Stimulated activated memory B cell treated with anti-CD40 and anti-IgM and Interleukin-4, amounts not matched to agents 10 μg/mL and 1 μg/mL and 100 μg/mL, for 72 hours (primary cell): ENCODE data around the gene TIMM44.

Source experiments
- ATAC-seq: fragments of 150-1000 bp; cut with Tn5 transposase; 2 replicates; pipeline ENCODE4 v1.10.0; 2021
- H3K27ac Mint-ChIP-seq: one replicate; pipeline ENCODE4 v1.8.0; 2022; ENCODE audit warnings: mild to moderate bottlenecking, mixed read lengths
- H3K27me3 Mint-ChIP-seq: one replicate; pipeline ENCODE4 v1.8.0; 2022; ENCODE audit warnings: mixed read lengths
- H3K36me3 Mint-ChIP-seq: one replicate; pipeline ENCODE4 v1.8.0; 2022; ENCODE audit warnings: mixed read lengths
- H3K4me1 Mint-ChIP-seq: one replicate; pipeline ENCODE4 v1.8.0; 2022; ENCODE audit warnings: mixed read lengths
- H3K4me3 Mint-ChIP-seq: one replicate; pipeline ENCODE4 v1.8.0; 2022; ENCODE audit warnings: mild to moderate bottlenecking, moderate library complexity, mixed read lengths
- H3K9me3 Mint-ChIP-seq: one replicate; pipeline ENCODE4 v1.8.0; 2022; ENCODE audit warnings: mixed read lengths

Gene TIMM44, protein sequence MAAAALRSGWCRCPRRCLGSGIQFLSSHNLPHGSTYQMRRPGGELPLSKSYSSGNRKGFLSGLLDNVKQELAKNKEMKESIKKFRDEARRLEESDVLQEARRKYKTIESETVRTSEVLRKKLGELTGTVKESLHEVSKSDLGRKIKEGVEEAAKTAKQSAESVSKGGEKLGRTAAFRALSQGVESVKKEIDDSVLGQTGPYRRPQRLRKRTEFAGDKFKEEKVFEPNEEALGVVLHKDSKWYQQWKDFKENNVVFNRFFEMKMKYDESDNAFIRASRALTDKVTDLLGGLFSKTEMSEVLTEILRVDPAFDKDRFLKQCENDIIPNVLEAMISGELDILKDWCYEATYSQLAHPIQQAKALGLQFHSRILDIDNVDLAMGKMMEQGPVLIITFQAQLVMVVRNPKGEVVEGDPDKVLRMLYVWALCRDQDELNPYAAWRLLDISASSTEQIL

DNA sequence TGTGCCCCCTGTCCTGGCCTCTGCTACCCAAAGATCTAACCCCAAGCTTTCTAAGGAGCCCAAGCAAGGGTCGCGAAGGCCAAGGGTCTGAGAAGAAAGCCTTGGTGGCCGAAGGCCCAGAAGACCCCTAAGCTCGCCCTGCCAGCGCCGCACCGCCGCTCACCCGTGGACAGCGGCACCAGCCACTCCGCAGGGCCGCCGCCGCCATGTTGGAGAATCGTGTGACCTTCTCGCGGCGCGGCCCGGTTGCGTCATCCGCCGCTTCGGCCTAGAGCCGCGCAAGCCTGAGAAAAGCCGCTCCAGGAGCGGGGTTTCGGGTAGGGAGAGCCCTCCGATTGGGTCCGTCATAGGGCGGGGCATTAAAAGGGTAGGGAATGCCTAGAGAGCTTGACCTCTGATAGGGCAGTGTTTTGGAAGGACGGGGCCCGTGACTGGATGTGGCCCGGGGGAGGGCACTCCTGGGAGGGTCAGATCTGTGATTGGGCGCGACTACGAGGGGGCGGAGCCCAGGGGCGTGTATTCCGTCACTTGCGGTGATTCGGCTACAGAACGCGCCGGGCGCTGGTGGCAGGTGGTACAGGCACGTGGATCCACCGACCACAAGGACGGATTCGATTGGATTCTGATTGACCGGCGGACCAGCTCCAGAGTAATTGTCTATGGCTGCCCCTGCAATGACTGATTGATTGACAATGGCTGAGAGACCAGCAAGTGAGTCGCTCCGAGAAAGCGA is at the start of gene TIMM44:
TSS of gene TIMM44 (minus strand) at position 223 of the 733 bp plus-strand sequence. CDS start at position 208, 15 bp downstream.
- H3K27ac Mint-ChIP-seq = peak within 1 kb of the TSS; percentile 88
- no peaks in the 10 kb centered on the region for H3K27me3 Mint-ChIP-seq
- peak; percentile 100 for ATAC-seq
- peaks cover 16% of the 10 kb centered on the region for H3K36me3 Mint-ChIP-seq
- peak within 1 kb of the TSS; percentile 85 for H3K4me3 Mint-ChIP-seq
- H3K9me3 Mint-ChIP-seq = no peaks in the 10 kb centered on the region
- peaks cover 46% of the 10 kb centered on the region for H3K4me1 Mint-ChIP-seq

DNA sequence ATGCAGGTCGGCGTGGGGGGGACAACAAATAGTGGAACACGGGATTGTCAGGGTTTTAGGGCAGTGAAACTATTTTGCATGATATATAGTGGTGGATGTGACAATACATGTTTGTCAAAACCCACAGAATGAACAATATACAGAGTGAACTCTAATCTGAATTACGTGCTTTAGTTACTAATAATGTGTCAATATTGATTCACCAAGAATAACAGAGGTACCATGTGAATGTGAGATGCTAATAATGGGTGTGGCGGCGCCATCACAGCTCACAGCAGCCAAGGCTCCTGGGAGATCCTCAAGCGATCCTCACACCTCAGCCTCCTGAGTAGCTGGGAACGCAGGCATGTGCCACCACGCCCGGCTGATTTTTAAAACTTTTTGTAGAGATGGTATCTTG is 49.1 kb upstream of the TIMM44 start:
- Mint-ChIP-seq H3K27me3 (no peaks in the 10 kb centered on the region), H3K27ac (no peak overlapping the region), H3K36me3 (peaks cover 27% of the 10 kb centered on the region), H3K9me3 (no peaks in the 10 kb centered on the region), H3K4me1 (peaks cover 53% of the 10 kb centered on the region), H3K4me3 (no peak overlapping the region)
- ATAC-seq = no peak

DNA sequence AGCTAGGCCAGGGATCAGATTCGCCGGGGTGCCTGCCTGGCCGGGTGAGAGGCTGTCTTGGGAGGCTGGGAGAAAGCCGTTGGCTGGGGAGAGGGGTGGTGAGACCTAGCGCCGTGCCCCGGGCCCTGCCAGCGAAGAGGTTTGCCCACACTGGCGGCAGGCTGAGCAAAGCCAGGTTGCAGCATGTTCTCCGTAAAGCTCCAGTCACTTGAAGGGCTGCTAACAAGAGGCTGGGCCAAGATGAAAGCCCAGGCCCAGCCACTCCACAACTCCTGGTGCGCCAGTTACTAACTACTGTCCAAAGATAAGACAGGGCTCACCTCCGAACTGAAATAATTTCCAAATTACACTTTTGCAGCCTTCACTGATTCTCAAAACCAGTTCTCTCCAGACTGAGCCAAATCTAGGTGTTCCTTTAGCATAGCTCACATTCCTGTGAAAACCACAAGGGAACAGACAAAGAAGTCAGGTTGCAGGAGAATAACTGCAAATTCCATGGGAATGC is 45.7 kb upstream of the TIMM44 start:
- no peak overlapping the region for H3K4me3 Mint-ChIP-seq
- H3K27ac Mint-ChIP-seq = no peak overlapping the region
- ATAC-seq = no peak
- no peaks in the 10 kb centered on the region for H3K27me3 Mint-ChIP-seq
- H3K36me3 Mint-ChIP-seq = peaks cover 44% of the 10 kb centered on the region
- H3K4me1 Mint-ChIP-seq = peaks cover 30% of the 10 kb centered on the region
- H3K9me3 Mint-ChIP-seq = no peaks in the 10 kb centered on the region

DNA sequence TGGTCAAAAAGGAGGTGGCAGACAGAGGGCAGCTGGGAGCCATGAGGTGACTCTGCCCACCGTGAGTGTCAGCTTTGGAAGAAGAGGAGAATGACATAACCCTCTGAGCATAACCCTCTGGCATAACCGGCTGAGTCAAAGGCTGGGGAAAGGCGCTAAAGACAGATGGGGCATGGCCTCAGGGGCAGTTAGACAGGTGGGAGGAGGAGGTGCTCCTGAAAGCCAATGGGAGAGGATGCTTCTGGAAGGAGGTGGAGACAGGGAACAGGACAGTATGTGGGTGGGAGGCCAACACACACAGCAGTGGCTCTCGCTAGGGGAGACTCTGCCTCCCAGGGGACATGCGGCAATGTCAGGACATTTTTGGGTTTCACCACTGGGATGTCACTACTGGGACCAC is 44.8 kb upstream of the TIMM44 start:
- no peak for ATAC-seq
- H3K36me3 Mint-ChIP-seq = peaks cover 51% of the 10 kb centered on the region

DNA sequence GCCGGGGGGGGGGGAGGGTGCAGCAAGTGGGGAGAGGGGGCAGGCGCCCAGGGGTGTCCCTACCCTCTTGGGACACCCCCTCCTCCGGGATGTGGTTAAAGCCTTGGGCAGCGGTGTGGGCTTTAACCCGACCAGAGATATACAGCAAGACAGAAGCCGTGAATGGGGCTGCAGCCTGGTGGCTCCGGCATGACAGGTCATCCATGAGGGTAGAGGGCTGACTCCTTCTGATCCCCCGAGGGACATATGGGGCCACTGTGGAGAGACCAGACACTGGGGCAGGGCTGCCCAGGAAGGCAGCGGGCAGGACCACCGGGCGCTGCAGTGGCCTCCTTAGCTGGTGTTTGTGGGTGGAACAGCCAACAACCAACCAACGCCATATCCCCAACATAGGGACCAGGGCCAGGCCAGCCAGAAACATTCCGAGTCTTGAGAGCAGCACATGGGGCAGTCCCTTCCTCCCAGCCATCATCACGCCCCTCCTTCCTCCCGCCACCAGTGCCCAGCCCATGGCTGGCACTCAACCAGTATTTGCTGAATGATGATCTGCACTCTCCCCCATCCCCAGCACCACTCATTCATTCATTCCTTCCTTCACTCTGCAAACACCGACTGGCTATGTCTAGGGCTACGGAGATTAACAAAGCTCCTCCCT is 43.8 kb upstream of the TIMM44 start:
- Mint-ChIP-seq H3K27me3 (no peaks in the 10 kb centered on the region), H3K9me3 (no peaks in the 10 kb centered on the region), H3K4me1 (peaks cover 23% of the 10 kb centered on the region), H3K27ac (no peak overlapping the region), H3K4me3 (no peak overlapping the region), H3K36me3 (peaks cover 59% of the 10 kb centered on the region)
- ATAC-seq = no peak

More for the DNA sequence above, 44.8 kb upstream of the TIMM44 start:
- Mint-ChIP-seq H3K9me3 (no peaks in the 10 kb centered on the region), H3K27me3 (no peaks in the 10 kb centered on the region), H3K27ac (no peak overlapping the region), H3K4me3 (no peak overlapping the region), H3K4me1 (peaks cover 23% of the 10 kb centered on the region)

DNA sequence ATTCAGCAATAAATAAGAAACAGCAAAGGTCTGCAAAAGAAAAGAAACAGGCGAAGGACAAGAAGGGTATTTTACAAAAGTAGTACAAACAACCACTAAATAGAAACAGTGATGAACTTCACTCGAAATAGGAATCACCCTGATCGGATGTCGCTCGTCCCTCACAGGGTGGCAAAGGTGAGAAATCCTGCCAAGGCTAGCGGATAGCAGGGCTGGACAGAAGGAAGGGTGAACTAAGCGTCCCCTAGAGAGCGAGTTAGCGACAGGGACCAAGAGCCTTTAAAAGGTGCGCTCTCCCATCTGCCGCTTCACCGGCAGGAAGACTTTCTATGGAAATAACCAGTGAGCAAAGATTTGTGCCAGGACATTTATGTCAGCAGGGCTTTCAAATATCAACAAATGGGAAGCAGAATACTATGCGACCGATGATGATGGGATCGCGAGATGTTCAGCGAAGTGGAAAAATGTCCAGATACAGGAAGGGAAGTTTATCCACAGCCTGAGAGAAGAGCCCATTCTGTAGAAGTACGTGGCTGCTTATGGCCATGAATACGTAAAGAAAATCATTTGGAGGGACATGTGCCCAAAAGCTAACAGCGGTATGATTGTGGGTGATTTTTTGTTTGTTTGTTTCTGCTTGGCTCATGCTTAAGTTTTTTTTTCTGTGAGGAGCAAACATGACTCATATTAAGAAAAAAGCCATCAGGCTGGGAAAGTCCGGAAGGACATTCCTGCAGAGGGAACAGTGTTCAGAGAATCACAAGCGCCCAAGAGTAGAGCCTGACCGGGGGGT is 43.1 kb upstream of the TIMM44 start:
- Mint-ChIP-seq H3K27ac (no peak overlapping the region), H3K27me3 (no peaks in the 10 kb centered on the region), H3K9me3 (no peaks in the 10 kb centered on the region), H3K4me3 (no peak overlapping the region), H3K4me1 (peaks cover 23% of the 10 kb centered on the region), H3K36me3 (peaks cover 59% of the 10 kb centered on the region)
- no peak for ATAC-seq

DNA sequence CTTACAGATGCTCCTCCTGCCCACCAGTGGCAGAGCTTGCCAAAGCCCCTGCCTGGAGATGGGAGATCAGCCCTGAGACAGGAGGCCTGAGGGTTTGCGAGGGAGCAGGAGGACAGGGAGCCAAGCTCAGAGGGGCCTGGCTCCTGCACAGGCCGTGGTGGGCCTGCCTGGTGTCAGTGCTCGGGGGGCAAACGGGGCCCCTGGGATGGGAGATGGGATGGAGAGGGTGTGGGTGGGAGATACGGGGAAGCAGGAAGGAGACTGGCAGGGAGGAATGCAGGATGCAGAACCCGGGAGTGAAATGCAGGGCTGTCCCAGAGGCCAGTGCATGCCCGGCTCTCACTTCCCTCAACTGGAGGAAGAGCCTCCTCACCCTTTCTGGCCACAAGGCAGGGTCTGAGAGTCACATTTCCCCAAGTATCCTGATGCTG is 42.0 kb upstream of the TIMM44 start:
- H3K27me3 Mint-ChIP-seq = no peaks in the 10 kb centered on the region
- no peak for ATAC-seq
- H3K9me3 Mint-ChIP-seq = no peaks in the 10 kb centered on the region
- H3K4me3 Mint-ChIP-seq = no peak overlapping the region
- H3K36me3 Mint-ChIP-seq = peaks cover 58% of the 10 kb centered on the region
- H3K4me1 Mint-ChIP-seq = peaks cover 23% of the 10 kb centered on the region
- no peak overlapping the region for H3K27ac Mint-ChIP-seq

DNA sequence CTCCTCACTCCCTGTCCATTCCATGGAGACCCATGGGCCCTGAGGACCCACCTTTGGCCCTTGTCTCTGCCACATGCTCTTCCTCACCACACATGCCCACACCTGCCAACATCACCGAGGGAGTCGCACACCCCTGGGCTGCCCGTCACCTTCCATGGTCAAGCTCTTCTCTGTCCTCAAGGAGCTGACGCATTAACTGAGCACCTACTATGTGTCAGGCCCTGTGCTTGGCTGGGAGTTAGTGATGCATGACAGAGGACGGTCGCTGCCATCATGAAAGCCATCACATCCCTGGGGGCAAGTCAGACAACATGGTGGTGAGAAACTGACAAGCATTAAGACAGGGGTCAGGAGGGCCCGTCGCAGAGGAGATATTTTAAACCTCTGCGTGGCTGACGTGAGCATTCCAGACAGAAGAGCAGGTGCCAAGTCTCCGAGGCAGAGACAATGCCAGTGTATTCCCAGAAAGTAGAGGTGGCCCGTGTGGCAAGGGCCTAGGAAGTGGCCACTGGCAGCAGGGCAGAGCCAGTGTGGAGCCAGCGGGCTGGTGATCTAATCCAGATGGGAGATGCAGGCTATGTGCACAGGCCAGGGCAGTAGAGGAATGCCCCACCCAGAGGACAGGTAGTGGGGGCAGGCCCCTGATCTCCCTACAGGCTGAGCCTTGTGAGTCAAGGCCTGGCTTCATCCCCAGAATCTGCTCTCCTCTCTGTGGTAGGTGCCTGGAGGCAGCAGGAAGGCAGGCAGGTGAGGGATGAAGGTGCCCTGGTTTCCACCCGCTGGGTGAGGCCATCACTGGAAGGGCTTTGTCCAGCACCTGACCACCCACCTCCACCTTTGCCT is 40.8 kb upstream of the TIMM44 start:
- ATAC-seq = no peak
- H3K4me3 Mint-ChIP-seq = no peak overlapping the region
- peaks cover 23% of the 10 kb centered on the region for H3K4me1 Mint-ChIP-seq
- no peaks in the 10 kb centered on the region for H3K9me3 Mint-ChIP-seq
- no peaks in the 10 kb centered on the region for H3K27me3 Mint-ChIP-seq
- H3K27ac Mint-ChIP-seq = no peak overlapping the region
- H3K36me3 Mint-ChIP-seq = peaks cover 63% of the 10 kb centered on the region

DNA sequence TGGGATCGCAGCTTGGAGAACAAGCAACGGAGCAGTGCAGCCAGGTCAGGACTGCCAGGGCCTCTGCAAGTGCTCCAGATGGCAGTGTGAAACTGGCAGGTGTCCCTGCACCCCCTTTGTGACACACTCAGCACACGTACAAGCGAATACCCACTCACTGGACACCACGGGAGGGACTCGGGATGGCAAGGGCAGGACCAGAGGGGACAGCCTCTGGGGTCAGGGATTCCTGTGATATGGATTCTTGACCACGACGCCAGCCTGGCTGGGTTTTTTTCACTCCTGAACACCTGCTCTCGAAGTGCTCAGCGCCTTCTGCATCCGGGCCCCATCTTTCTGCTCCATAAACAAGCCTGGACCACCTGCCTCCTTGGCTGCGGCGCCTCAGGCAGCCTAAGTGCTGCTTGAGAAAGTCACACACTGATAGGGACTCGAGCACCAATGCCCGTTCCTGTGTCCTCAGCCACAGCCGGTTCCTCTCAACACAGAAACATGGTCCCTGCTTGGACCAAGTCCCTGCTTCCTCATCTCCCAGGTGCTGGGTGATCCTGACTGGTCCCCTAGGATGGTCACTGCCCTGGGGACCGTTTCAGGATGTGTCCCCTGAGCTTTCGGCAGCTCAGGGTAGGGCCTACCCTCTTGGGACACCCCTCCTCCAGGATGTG is 40.0 kb upstream of the TIMM44 start:
- peaks cover 56% of the 10 kb centered on the region for H3K36me3 Mint-ChIP-seq
- no peak for ATAC-seq
- H3K9me3 Mint-ChIP-seq = no peaks in the 10 kb centered on the region
- no peaks in the 10 kb centered on the region for H3K27me3 Mint-ChIP-seq
- H3K27ac Mint-ChIP-seq = no peak overlapping the region
- H3K4me3 Mint-ChIP-seq = no peak overlapping the region
- H3K4me1 Mint-ChIP-seq = peaks cover 20% of the 10 kb centered on the region

DNA sequence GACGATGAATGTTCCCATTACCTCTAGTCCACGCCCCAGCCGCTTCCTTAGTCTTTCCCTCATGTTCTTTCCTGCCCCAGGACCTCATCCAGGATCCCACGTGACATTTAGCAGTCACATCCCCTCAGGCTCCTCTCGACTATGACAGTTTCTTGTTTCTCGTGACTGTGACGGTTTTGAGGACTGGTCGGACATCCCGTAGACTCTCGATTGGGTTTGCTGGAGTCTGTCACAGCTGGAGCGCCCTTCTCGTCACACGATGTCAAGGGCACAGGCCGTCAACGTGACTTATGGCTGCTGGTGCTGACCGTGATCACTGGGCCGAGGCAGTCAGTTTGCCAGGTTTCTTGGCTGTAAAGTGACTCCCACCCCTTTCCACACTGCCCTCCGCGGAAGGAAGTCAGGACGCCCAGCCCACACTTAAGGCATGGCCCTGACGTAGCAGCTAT is 39.2 kb upstream of the TIMM44 start:
- no peak overlapping the region for H3K27ac Mint-ChIP-seq
- peaks cover 12% of the 10 kb centered on the region for H3K4me1 Mint-ChIP-seq
- no peaks in the 10 kb centered on the region for H3K27me3 Mint-ChIP-seq

DNA sequence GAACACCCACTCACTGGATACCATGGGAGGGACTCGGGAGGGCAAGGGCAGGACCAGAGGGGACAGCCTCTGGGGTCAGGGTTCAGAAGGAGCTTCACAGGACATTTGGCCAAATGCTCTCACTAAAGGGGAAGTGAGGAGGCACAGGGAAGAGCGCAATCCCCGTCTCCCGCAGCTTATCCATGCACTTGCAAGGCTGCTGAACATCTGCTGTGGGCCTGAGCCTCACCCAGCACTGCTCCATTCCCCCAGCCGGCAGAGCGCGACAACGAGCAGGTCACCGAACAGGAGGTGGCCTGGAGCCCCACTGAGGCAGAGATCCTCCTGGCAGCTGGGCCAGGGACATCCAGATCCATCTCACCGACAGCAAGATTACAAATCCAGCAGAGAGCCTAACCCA is 38.6 kb upstream of the TIMM44 start:
- no peaks in the 10 kb centered on the region for H3K27me3 Mint-ChIP-seq
- no peak for ATAC-seq
- H3K27ac Mint-ChIP-seq = no peak overlapping the region
- no peaks in the 10 kb centered on the region for H3K9me3 Mint-ChIP-seq
- peaks cover 48% of the 10 kb centered on the region for H3K36me3 Mint-ChIP-seq
- no peak overlapping the region for H3K4me3 Mint-ChIP-seq
- peaks cover 8% of the 10 kb centered on the region for H3K4me1 Mint-ChIP-seq

More for the DNA sequence above, 39.2 kb upstream of the TIMM44 start:
- Mint-ChIP-seq H3K4me3 (no peak overlapping the region), H3K9me3 (no peaks in the 10 kb centered on the region), H3K36me3 (peaks cover 49% of the 10 kb centered on the region)
- no peak for ATAC-seq

DNA sequence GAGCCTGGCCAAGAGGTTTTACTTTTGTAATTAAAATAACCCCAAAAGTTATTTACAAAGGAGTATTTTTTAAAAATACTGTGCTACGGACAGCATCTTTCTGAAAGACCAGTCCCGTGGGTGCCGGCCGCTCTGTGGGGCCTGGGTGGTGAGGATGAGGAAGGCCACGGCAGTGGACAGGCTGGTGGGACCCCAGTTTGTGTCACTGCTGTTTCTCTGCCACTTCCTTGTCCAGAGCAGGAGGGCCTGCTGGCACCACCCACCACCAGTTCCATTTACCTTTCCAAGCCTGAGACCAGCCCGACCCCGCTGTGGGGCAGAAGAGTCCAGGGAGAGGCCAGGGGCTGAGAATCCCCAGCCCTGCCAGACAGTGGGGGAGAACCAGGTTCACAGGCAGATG is 38.2 kb upstream of the TIMM44 start:
- H3K4me3 Mint-ChIP-seq = no peak overlapping the region
- H3K27ac Mint-ChIP-seq = no peak overlapping the region
- peaks cover 8% of the 10 kb centered on the region for H3K4me1 Mint-ChIP-seq
- H3K9me3 Mint-ChIP-seq = no peaks in the 10 kb centered on the region
- H3K36me3 Mint-ChIP-seq = peaks cover 53% of the 10 kb centered on the region
- no peaks in the 10 kb centered on the region for H3K27me3 Mint-ChIP-seq
- ATAC-seq = no peak

DNA sequence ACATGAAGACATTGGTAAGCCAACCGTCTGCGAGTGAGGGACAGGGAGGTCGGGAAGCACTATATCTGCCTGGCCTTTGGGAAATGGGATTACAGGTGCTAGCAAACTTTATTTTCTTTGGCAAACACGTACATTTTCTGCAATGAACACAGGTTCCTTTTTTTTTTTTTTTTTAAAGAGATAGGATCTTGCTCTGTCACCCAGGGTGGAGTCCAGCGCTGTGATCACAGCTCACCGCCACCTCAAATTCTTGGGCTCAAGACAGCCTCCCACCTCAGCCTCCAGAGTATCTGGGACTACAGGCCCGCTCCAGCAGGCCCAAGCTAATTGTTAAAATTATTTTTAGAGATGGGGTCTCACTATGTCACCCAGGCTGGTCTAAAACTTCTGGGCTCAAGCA is 37.7 kb upstream of the TIMM44 start:
- H3K36me3 Mint-ChIP-seq = peaks cover 50% of the 10 kb centered on the region
- H3K4me3 Mint-ChIP-seq = no peak overlapping the region
- H3K27ac Mint-ChIP-seq = no peak overlapping the region
- no peaks in the 10 kb centered on the region for H3K9me3 Mint-ChIP-seq
- H3K27me3 Mint-ChIP-seq = no peaks in the 10 kb centered on the region
- H3K4me1 Mint-ChIP-seq = peaks cover 5% of the 10 kb centered on the region
- no peak for ATAC-seq
